Measurements from ENCODE around the gene RALY.

RALY gene

GRCh38 chr20:34047010-34047687 lies 53.4 kb downstream of the RALY start:
- no peak for DNase-seq

DNA sequence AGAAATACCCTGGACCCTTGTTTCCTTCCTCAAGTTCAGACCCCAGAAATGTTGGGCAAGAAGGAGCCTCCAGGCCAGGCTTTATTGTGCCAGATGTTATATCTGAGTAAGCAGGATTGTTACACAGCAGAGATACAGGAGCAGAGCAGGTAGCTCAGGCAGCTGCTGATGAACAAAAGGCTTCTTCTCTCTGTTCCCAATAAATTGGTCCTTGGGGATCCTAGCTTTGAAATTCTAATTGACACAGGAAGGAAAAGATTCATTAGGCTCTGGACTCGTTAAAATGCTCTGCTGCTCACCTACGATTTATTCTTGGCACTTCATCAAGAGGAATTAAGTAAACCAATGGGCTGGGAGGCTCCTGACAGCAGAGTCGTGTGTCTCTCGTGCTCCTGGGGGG lies 54.2 kb downstream of the RALY start:
- DNase-seq, result no peak

DNA sequence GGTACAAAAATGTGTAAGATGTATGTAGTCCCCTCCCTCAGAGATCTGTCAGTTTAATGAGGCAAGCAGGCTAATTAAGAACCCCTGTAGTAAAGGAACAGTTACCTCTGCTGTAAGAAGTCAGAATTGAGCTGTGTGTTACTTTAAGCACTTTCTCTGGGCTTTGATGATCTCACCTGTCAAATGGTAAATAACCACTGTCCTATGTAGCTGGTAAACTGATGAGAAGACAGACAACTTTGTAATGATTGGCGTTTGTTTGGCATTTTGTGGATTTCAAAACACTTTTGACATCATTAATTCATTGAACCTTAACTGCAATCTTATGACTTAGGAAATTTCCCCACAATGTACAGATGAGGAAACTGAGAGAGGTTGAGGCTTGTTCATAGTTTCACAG lies 55.7 kb downstream of the RALY start:
- no peak for DNase-seq

DNA sequence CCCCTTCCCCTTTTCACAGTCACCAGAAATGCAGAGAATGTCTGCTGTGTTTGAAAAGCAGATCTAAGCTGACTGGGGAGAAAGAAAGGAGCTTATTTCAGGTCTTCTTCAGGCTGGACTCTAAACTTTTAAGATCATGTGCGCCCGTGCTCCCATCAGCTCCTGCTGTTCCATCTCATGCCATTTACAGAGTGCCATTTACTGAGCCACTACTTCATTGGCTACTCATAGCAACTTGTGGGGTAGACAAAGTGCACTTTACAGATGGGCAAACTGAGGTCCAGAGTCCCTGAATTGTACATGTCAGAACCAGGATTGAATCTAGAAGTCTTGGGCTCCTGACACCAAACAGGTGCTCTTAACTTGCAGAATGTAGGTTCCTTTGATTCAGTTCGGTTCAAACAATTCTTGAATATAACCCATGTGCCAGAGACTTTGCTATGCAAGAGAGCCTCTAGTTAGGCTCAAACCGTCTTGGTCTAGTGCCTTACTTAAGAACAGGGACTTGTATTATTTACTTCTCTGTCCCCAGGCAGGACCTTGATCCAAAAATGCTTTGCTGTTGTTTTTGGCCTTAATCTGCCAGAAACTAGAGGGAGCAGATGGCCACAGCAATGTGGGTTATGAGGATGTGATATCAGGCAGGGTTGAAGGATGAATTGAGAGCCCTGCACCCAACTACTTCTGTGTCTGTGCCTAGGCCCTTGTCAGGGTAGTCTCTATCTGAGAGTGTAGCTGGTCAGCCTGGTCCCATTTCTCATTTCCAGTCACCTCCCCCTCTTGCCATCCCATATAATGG lies 56.4 kb downstream of the RALY start:
- DNase-seq, result no peak

DNA sequence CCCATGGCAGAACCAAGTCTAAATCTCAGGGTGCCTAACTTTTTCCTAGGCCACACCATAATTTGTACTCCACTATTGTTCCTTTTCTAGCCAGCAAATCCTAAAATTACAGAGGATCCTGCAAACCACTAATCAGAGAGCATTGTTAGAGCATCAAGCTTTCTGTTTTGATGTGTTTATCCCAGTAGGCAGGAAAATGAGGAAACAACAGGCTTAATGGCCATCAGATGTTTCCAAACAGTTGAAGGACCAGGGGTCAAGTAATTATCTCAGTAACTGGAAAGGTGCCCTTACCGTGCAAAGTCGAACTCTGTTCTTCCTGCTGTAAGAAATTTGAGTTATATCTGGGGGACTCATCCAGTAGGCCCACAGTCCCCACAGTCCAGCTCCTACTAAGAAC lies 58.7 kb downstream of the RALY start:
- DNase-seq, result no peak

GRCh38 chr20:34055290-34055689 lies 61.6 kb downstream of the RALY start:
- no peak for DNase-seq

GRCh38 chr20:34058831-34059230 lies 65.1 kb downstream of the RALY start:
- no peak for DNase-seq

DNA sequence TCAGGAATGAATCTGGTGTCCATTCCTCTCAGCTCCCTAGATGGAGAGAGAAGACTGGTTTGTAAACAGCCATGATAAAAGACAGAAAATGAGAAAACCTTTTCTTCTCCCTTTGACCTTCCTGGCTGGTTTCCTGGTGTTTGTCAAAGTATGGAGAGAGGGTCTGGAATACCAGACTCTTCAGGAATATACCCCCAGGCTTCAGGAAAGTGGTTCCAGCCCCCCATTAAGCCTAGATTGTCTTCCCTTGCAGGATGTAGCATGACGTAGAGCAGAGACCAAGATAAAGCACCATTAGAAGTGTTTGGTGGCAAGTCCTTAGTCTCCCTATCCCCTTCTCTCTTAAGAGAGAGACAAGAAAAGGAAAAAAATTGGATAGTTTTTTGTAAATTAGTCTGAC lies 67.3 kb downstream of the RALY start:
- no peak for DNase-seq

DNA sequence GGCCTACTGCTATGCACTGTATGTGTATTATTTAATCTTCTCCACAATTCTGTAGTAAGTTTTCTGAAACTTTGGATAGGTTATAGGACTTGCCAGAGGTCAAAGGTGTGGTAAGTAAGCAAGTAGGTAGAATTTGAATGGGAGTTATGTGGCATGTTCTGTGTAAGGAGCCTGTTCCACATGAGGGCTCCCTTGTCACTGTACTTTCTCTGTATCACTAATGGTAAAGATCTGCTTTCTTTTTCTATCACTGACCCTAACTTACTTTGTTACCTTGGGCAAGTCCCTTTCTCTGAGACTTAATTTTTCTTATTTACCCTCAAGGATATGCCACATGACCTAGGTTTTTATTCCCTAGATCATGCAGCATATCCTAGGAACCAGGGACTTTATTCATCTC lies 68.0 kb downstream of the RALY start:
- no peak for DNase-seq

GRCh38 chr20:34062570-34063482 lies 69.1 kb downstream of the RALY start:
- DNase-seq, result no peak

- DNase-seq, result no peak
Measured at GRCh38 chr20:34064286-34064685, 70.6 kb downstream of the RALY start.

GRCh38 chr20:34065260-34065659 lies 71.5 kb downstream of the RALY start:
- peak in 2 of 56 donors; percentile 3 to 17 for DNase-seq

GRCh38 chr20:34066476-34067090 lies 72.9 kb downstream of the RALY start:
- DNase-seq, result peak in 1 of 56 donors; percentile 1

- no peak for DNase-seq
Measured at GRCh38 chr20:34068001-34068400, 74.3 kb downstream of the RALY start.

DNA sequence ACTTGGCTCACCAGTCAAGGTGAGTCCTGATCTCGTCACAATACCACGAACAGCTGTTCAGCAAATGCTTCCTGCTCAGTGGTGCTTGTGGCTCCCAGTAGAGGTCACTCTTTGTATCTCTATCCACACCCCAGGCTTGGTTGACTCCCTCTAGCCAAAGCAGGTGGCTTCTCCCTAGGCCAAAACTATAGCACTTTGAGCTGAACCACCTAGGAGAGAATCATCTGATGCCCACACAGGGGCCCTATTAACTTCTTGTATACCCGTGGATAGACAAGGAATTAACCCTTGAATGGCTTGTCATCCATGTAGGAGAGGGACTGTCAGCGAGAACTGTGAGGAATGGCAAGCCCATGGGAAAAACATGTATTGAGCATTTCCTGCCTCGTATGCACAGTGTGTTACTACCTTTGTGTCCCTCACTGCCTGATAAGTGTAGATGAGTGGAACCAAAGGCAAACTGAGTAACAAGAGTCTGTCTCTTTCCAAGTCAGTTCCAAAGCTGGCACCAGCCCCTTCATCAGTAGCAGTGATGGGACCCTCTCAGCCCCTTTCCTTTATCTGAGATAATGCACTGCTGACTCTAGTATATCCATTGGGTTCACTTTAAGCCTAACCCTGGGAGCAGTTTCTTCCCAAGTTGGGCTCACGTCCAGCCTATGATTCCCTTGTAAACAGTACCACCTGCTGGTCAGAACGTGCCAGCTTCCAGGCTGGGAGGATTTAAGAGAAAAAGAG lies 75.8 kb downstream of the RALY start:
- DNase-seq, result peak in 50 of 56 donors; percentile 10 to 84 (median 58)

- DNase-seq, result no peak
Measured at GRCh38 chr20:34070079-34070439, 76.3 kb downstream of the RALY start.

- DNase-seq, result no peak
Measured at GRCh38 chr20:34070859-34071258, 77.1 kb downstream of the RALY start.

DNA sequence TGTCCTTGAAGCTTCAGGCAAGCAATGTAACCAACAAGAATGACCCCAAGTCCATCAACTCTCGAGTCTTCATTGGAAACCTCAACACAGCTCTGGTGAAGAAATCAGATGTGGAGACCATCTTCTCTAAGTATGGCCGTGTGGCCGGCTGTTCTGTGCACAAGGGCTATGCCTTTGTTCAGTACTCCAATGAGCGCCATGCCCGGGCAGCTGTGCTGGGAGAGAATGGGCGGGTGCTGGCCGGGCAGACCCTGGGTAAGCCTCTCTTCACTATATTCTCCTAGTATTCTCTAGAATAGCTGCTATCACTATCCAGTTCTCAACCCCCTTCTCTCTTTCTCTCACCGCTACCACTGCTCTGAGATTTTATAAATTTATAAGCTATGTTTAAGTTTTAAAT lies 78.4 kb downstream of the RALY start:
- DNase-seq, result peak in 3 of 56 donors; percentile 4 to 24 (median 14)

DNA sequence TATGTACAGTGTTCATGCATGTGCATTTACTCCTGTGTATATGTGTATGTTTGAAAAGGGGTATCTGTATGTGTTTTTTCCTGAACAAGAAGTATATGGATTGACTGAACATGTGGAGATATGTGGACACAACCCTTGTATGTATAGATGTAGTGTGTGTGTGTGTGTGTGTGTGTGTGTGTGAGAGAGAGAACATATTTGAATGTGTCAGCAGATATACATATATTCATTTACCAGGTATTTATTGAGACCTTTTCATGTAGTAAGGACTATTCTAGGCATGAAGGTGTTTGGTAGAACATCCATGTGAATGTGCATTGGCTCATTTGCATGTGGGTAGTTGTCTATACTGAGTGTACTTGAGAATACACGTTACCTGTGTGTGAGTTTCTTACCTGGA lies 79.1 kb downstream of the RALY start:
- DNase-seq, result no peak

- DNase-seq, result no peak
Measured at GRCh38 chr20:34074101-34074760, 80.5 kb downstream of the RALY start.

Measured in nucleus accumbens (tissue), 56 donors.